HCT116 (cell line): Measurements from ENCODE around the gene CTTNBP2.

Source experiments
- CEBPB ChIP-seq: IDR thresholded peaks from 2 replicates; pipeline ENCODE4 v1.6.1; 2012; ENCODE audit warnings: low read depth
- CTCF ChIP-seq, 3 experiments: fragments of 200-600 bp in 1 of 3; sonication (generic) in 1 of 3; IDR thresholded peaks in 2 of 3; conservative IDR thresholded peaks in 1 of 3; 2 replicates each; pipeline ENCODE4 v1.5.1; 2012 to 2017; ENCODE audit warnings: low read depth in 2 of 3, low read length in 2 of 3, antibody characterized with exemption in 1 of 3, borderline replicate concordance in 1 of 3, control low read depth in 1 of 3, mild to moderate bottlenecking in 1 of 3, mixed read lengths in 1 of 3, mixed run types in 1 of 3, moderate library complexity in 1 of 3; ENCODE audit not compliant: insufficient read depth in 1 of 3
- EZH2 ChIP-seq: fragments of 200-600 bp; sonication (generic); IDR thresholded peaks from 2 replicates; pipeline ENCODE4 v1.6.1; 2017; ENCODE audit warnings: antibody characterized with exemption, mixed run types
- POLR2A ChIP-seq: IDR thresholded peaks from 2 replicates; pipeline ENCODE4 v1.7.0; 2011; ENCODE audit warnings: borderline replicate concordance; ENCODE audit not compliant: insufficient read depth, insufficient read length; ENCODE audit errors: extremely low read depth
- RAD21 ChIP-seq: IDR thresholded peaks from 2 replicates; pipeline ENCODE4 v1.6.1; 2012; ENCODE audit warnings: low read depth, mild to moderate bottlenecking

GRCh38 chr7:117688126-117688525 is 185.1 kb downstream of the CTTNBP2 start:
- no peak for TF ChIP-seq POLR2A
- TF ChIP-seq CEBPB: no peak
- TF ChIP-seq CTCF (IDR thresholded peaks at IDR 0.05 in 2 of 3, conservative IDR thresholded peaks at IDR 0.05 in 1 of 3; ENCODE audit: borderline replicate concordance in 1 of 3, insufficient read depth in 1 of 3, low read depth in 2 of 3, low read length in 2 of 3): no peak
- no peak for TF ChIP-seq RAD21
- TF ChIP-seq EZH2: no peak
